Activated CD8-positive, alpha-beta T cell treated with anti-CD3 and anti-CD28 coated beads for 36 hours (primary cell): Measurements from ENCODE around the gene IRGM. TPM values are rescaled to one million over a fixed set of nuclear protein-coding genes. Genes with fewer than 3 reads are reported as not detected.
"Not testable (repeated sequence)": the region's sequence is repeated elsewhere in the genome, so short reads cannot be mapped to it uniquely, and the experiment has no call there.

ENCODE experiments used
- ATAC-seq: fragments of 200-7000 bp; cut with Tn5 transposase; one replicate; pipeline ENCODE4 v1.10.0; 2021; ENCODE audit warnings: mild to moderate bottlenecking, moderate library complexity
- CTCF ChIA-PET: fragments of 350-600 bp; sonication (Branson Sonifier 250); formaldehyde crosslinking; loops from one replicate; lab custom pipeline; 2021; ENCODE audit warnings: antibody characterized with exemption; lab: Charles Lee
- POLR2A ChIA-PET: fragments of 350-600 bp; sonication (Branson Sonifier 250); formaldehyde crosslinking; loops from one replicate; lab custom pipeline; 2021; ENCODE audit warnings: antibody characterized with exemption; lab: Charles Lee
- DNase-seq: peaks from one replicate; pipeline ENCODE4 v3.0.0-alpha.2; 2020
- H3K27ac Mint-ChIP-seq: one replicate; pipeline ENCODE4 v1.8.0; 2021; ENCODE audit warnings: mild to moderate bottlenecking, mixed read lengths
- H3K27me3 Mint-ChIP-seq: one replicate; pipeline ENCODE4 v1.8.0; 2021; ENCODE audit warnings: mixed read lengths
- H3K36me3 Mint-ChIP-seq: one replicate; pipeline ENCODE4 v1.8.0; 2021; ENCODE audit warnings: low read depth, mixed read lengths
- H3K4me1 Mint-ChIP-seq: one replicate; pipeline ENCODE4 v1.8.0; 2021; ENCODE audit warnings: low read depth, mixed read lengths
- H3K4me3 Mint-ChIP-seq: one replicate; pipeline ENCODE4 v1.8.0; 2021; ENCODE audit warnings: mild to moderate bottlenecking, moderate library complexity, mixed read lengths
- H3K9me3 Mint-ChIP-seq: one replicate; pipeline ENCODE4 v1.8.0; 2021; ENCODE audit warnings: mixed read lengths
- intact Hi-C: fragments of 100-400 bp; cut with micrococcal nuclease; formaldehyde crosslinking; loops from one replicate; pipeline ENCODE4 v1.10.0; 2022
- total RNA-seq, 2 experiments: library from RNA; stranded (reverse); gene quantifications; one replicate each; pipeline ENCODE4 v1.2.3, GENCODE V29; 2021
- TF ChIP-seq, protein P1 (sequence below): fragments of 200-600 bp; IDR thresholded peaks from one replicate; pipeline ENCODE4 v1.8.0; 2022; ENCODE audit warnings: antibody characterized with exemption, mild to moderate bottlenecking

The IRGM gene
- total RNA-seq, 2 experiments from 2014 or later, result 1.4 to 2.4 TPM

DNA sequence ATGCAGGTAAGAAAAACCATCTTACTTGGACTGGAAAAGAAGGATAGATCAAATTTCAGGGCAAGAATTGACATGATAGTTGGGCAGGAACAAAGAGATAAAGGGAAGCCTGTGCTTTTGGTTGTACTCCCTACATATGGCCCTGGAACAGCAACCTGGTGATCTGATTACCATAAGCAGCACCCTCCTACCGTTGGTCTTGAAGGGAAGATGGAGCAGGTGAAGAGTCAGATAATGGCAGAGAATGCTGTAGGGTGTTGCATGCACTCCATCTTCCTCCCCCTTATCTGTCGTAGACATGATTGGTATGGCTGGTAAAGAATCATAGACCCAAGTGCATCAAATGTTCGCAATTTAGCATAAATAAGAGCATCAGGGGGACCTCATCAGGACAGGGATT lies 4.7 kb downstream of the IRGM start:
- H3K27me3 Mint-ChIP-seq, result no peaks in the 10 kb centered on the region
- TF ChIP-seq, protein P1, sequence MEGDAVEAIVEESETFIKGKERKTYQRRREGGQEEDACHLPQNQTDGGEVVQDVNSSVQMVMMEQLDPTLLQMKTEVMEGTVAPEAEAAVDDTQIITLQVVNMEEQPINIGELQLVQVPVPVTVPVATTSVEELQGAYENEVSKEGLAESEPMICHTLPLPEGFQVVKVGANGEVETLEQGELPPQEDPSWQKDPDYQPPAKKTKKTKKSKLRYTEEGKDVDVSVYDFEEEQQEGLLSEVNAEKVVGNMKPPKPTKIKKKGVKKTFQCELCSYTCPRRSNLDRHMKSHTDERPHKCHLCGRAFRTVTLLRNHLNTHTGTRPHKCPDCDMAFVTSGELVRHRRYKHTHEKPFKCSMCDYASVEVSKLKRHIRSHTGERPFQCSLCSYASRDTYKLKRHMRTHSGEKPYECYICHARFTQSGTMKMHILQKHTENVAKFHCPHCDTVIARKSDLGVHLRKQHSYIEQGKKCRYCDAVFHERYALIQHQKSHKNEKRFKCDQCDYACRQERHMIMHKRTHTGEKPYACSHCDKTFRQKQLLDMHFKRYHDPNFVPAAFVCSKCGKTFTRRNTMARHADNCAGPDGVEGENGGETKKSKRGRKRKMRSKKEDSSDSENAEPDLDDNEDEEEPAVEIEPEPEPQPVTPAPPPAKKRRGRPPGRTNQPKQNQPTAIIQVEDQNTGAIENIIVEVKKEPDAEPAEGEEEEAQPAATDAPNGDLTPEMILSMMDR, result no peak
- H3K4me3 Mint-ChIP-seq, result no peak overlapping the region
- POLR2A ChIA-PET, result no interaction called here
- intact Hi-C loops, result no loop called here
- ATAC-seq (no peak), DNase-seq (no peak)
- no peak overlapping the region for H3K27ac Mint-ChIP-seq
- CTCF ChIA-PET, result interaction anchor here (0.7 to 1.5 kb wide), 6 partner anchors 64 to 393 kb away, joined by 3 to 8 read pairs (median 4); partner anchors contain the start of gene RBM22
- no peaks in the 10 kb centered on the region for H3K36me3 Mint-ChIP-seq
- H3K9me3 Mint-ChIP-seq, result peaks cover 6% of the 10 kb centered on the region
- peaks cover 21% of the 10 kb centered on the region for H3K4me1 Mint-ChIP-seq

DNA sequence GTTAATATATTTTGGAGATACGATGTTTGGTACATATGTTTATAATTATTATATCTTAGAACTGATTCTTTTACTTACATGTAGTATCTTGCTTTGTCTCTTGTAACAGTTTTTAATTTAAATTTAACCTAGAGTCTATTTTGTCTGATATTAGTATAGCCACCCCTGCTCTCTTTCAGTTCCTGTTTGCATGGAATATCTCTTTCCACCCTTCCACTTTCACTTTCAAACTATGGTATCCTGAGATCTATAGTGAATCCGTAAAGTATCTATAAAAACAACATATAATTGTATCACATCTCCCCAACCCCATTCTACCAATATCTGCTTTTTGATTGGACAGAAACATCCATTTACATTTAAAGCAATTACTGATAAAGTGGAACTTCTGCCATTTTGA lies 7.2 kb downstream of the IRGM start:
- peak overlapping the region; percentile 5 for H3K27ac Mint-ChIP-seq
- H3K4me3 Mint-ChIP-seq, result peak overlapping the region; percentile 34
- H3K9me3 Mint-ChIP-seq, result peaks cover 4% of the 10 kb centered on the region
- POLR2A ChIA-PET, result interaction anchor here (0.7 kb wide), 1 partner anchor 168 kb away, joined by 3 read pairs; no protein-coding TSS in a partner anchor
- ATAC-seq (no peak), DNase-seq (no peak)
- intact Hi-C loops, result no loop called here
- no peaks in the 10 kb centered on the region for H3K36me3 Mint-ChIP-seq
- TF ChIP-seq, protein P1, result no peak
- no peaks in the 10 kb centered on the region for H3K27me3 Mint-ChIP-seq
- peaks cover 5% of the 10 kb centered on the region for H3K4me1 Mint-ChIP-seq
- CTCF ChIA-PET, result no interaction called here

DNA sequence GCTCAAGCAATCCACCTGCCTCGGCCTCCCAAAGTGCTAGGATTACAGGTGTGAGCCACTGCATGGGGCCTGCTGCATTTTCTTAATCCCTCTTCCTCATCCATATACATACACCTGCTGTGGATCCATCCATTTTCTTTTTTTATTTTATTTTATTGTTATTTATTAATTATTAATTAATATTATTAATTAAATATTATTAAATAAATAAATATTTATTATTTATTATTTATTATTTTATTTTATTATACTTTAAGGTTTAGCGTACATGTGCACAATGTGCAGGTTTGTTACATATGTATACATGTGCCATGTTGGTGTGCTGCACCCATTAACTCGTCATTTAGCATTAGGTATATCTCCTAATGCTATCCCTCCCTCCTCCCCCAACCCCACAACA lies 10.4 kb downstream of the IRGM start:
- ATAC-seq, DNase-seq, H3K27me3 Mint-ChIP-seq, H3K4me3 Mint-ChIP-seq, H3K4me1 Mint-ChIP-seq, POLR2A ChIA-PET, H3K36me3 Mint-ChIP-seq, H3K27ac Mint-ChIP-seq, CTCF ChIA-PET, intact Hi-C loops: not testable (repeated sequence)
- H3K9me3 Mint-ChIP-seq, result peaks cover 11% of the 10 kb centered on the region

DNA sequence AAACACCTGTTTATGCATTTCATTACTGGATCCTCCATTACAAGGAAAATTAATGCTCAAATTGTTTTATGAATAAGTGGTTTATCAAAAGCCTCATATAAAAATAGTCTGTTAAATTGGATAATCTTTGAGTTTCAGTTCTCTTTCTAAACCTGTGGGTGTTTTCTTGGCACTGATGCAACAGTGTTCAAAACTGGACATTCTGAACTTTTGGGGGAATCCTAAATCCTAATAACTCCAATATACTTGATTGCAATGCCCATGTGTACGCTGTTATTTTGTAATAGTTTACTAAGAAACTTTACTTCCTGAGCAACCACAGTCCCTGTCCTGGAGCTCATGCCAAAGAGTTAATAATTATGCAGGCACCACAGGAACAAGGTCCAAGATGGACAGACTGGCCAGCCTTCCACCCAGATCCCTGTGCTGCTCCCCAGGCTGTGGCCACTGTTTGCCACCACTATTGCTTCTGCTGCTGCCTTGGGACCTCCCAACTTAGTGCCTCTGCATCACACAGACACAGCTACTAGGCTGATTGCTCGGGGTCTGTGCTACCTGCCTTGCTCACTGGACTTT lies 14.0 kb downstream of the IRGM start:
- DNase-seq, result no peak
- ChIA-PET POLR2A (no interaction called here), CTCF (interaction anchor here (2.1 kb wide), 1 partner anchor 13 kb away, joined by 6 read pairs; no protein-coding TSS in a partner anchor)
- no peak for ATAC-seq
- intact Hi-C loops, result no loop called here
- H3K9me3 Mint-ChIP-seq, result peaks cover 7% of the 10 kb centered on the region
- peaks cover 1% of the 10 kb centered on the region for H3K27me3 Mint-ChIP-seq
- H3K36me3 Mint-ChIP-seq, result peaks cover 7% of the 10 kb centered on the region
- TF ChIP-seq, protein P1, result no peak
- no peak overlapping the region for H3K27ac Mint-ChIP-seq
- no peaks in the 10 kb centered on the region for H3K4me1 Mint-ChIP-seq
- H3K4me3 Mint-ChIP-seq, result no peak overlapping the region

DNA sequence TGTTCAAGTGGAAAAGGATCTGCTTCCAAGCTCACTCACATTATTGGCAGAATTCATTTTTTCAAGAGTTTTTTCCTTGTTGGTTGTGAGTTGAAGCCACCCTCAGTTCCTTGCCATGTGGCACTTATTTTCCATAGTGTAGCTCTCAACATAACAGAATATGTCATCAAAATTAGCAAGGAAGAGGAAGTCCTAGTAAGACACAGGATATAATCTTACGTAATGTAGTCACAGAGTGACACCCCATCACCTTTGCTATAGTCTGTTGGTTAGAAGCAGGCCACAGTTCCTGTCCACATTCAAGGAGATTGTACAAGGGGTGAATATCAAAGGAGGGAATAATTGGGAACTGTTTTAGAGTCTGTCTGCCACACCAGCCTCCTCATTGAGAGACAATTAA lies 15.7 kb downstream of the IRGM start:
- intact Hi-C loops, result no loop called here
- ChIA-PET CTCF (no interaction called here), POLR2A (no interaction called here)
- Mint-ChIP-seq H3K9me3 (peaks cover 14% of the 10 kb centered on the region), H3K4me3 (no peak overlapping the region), H3K27ac (no peak overlapping the region), H3K27me3 (peaks cover 1% of the 10 kb centered on the region), H3K4me1 (no peaks in the 10 kb centered on the region), H3K36me3 (peaks cover 7% of the 10 kb centered on the region)
- no peak for ATAC-seq
- TF ChIP-seq, protein P1, result no peak
- DNase-seq, result no peak
